ENCODE data around the gene THSD4.

The THSD4 gene

GRCh38 chr15:71506946-71507345 lies 391.7 kb downstream of the THSD4 start:
- Histone ChIP-seq H3K4me1 (ENCODE audit: control insufficient read depth, insufficient read depth, low read length, unreplicated experiment) (no peaks in the 10 kb centered on the region), H3K27ac (ENCODE audit: low read depth, low read length) (no peak overlapping the region), H3K4me3 (ENCODE audit: low read depth, low read length) (no peak overlapping the region), H3K27me3 (ENCODE audit: insufficient read depth, low read length) (no peaks in the 10 kb centered on the region), H3K79me2 (ENCODE audit: control insufficient read depth, insufficient read depth, low read length, unreplicated experiment) (no peaks in the 10 kb centered on the region), H2AFZ (ENCODE audit: low read length, unreplicated experiment) (no peak overlapping the region), H3K36me3 (ENCODE audit: insufficient read depth, low read length) (no peaks in the 10 kb centered on the region)

GRCh38 chr15:71508081-71508682 lies 392.9 kb downstream of the THSD4 start:
- no peak overlapping the region for H2AFZ ChIP-seq (ENCODE audit: low read length, unreplicated experiment)
- H3K27ac ChIP-seq (ENCODE audit: low read depth, low read length), result no peak overlapping the region

GRCh38 chr15:71509139-71509538 lies 393.9 kb downstream of the THSD4 start:
- Histone ChIP-seq H3K27ac (ENCODE audit: low read depth, low read length) (no peak overlapping the region), H3K79me2 (ENCODE audit: control insufficient read depth, insufficient read depth, low read length, unreplicated experiment) (no peaks in the 10 kb centered on the region), H3K36me3 (ENCODE audit: insufficient read depth, low read length) (no peaks in the 10 kb centered on the region), H3K4me3 (ENCODE audit: low read depth, low read length) (no peak overlapping the region), H3K27me3 (ENCODE audit: insufficient read depth, low read length) (no peaks in the 10 kb centered on the region), H2AFZ (ENCODE audit: low read length, unreplicated experiment) (no peak overlapping the region), H3K4me1 (ENCODE audit: control insufficient read depth, insufficient read depth, low read length, unreplicated experiment) (no peaks in the 10 kb centered on the region)

More at GRCh38 chr15:71508081-71508682, 392.9 kb downstream of the THSD4 start:
- no peaks in the 10 kb centered on the region for H3K36me3 ChIP-seq (ENCODE audit: insufficient read depth, low read length)
- H3K27me3 ChIP-seq (ENCODE audit: insufficient read depth, low read length), result no peaks in the 10 kb centered on the region
- no peak overlapping the region for H3K4me3 ChIP-seq (ENCODE audit: low read depth, low read length)
- no peaks in the 10 kb centered on the region for H3K79me2 ChIP-seq (ENCODE audit: control insufficient read depth, insufficient read depth, low read length, unreplicated experiment)
- no peaks in the 10 kb centered on the region for H3K4me1 ChIP-seq (ENCODE audit: control insufficient read depth, insufficient read depth, low read length, unreplicated experiment)

- Histone ChIP-seq H3K79me2 (ENCODE audit: control insufficient read depth, insufficient read depth, low read length, unreplicated experiment) (no peaks in the 10 kb centered on the region), H3K4me3 (ENCODE audit: low read depth, low read length) (no peak overlapping the region), H3K36me3 (ENCODE audit: insufficient read depth, low read length) (no peaks in the 10 kb centered on the region), H3K27ac (ENCODE audit: low read depth, low read length) (no peak overlapping the region), H3K27me3 (ENCODE audit: insufficient read depth, low read length) (no peaks in the 10 kb centered on the region), H3K4me1 (ENCODE audit: control insufficient read depth, insufficient read depth, low read length, unreplicated experiment) (no peaks in the 10 kb centered on the region), H2AFZ (ENCODE audit: low read length, unreplicated experiment) (no peak overlapping the region)
These were observed 395.5 kb downstream of the THSD4 start for GRCh38 chr15:71510763-71511162.

GRCh38 chr15:71511796-71512681 lies 396.8 kb downstream of the THSD4 start:
- Histone ChIP-seq H3K79me2 (ENCODE audit: control insufficient read depth, insufficient read depth, low read length, unreplicated experiment) (no peaks in the 10 kb centered on the region), H3K4me1 (ENCODE audit: control insufficient read depth, insufficient read depth, low read length, unreplicated experiment) (no peaks in the 10 kb centered on the region), H3K4me3 (ENCODE audit: low read depth, low read length) (no peak overlapping the region), H3K27ac (ENCODE audit: low read depth, low read length) (no peak overlapping the region), H3K36me3 (ENCODE audit: insufficient read depth, low read length) (no peaks in the 10 kb centered on the region), H2AFZ (ENCODE audit: low read length, unreplicated experiment) (no peak overlapping the region), H3K27me3 (ENCODE audit: insufficient read depth, low read length) (no peaks in the 10 kb centered on the region)

- no peaks in the 10 kb centered on the region for H3K79me2 ChIP-seq (ENCODE audit: control insufficient read depth, insufficient read depth, low read length, unreplicated experiment)
- H3K4me1 ChIP-seq (ENCODE audit: control insufficient read depth, insufficient read depth, low read length, unreplicated experiment), result no peaks in the 10 kb centered on the region
- no peak overlapping the region for H2AFZ ChIP-seq (ENCODE audit: low read length, unreplicated experiment)
- H3K27ac ChIP-seq (ENCODE audit: low read depth, low read length), result no peak overlapping the region
- no peak overlapping the region for H3K4me3 ChIP-seq (ENCODE audit: low read depth, low read length)
- no peaks in the 10 kb centered on the region for H3K36me3 ChIP-seq (ENCODE audit: insufficient read depth, low read length)
- H3K27me3 ChIP-seq (ENCODE audit: insufficient read depth, low read length), result no peaks in the 10 kb centered on the region
These were observed 397.4 kb downstream of the THSD4 start for GRCh38 chr15:71512682-71513006.

- H3K27me3 ChIP-seq (ENCODE audit: insufficient read depth, low read length), result no peaks in the 10 kb centered on the region
- no peak overlapping the region for H3K27ac ChIP-seq (ENCODE audit: low read depth, low read length)
- H3K4me3 ChIP-seq (ENCODE audit: low read depth, low read length), result no peak overlapping the region
- H3K36me3 ChIP-seq (ENCODE audit: insufficient read depth, low read length), result no peaks in the 10 kb centered on the region
- H2AFZ ChIP-seq (ENCODE audit: low read length, unreplicated experiment), result no peak overlapping the region
- no peaks in the 10 kb centered on the region for H3K79me2 ChIP-seq (ENCODE audit: control insufficient read depth, insufficient read depth, low read length, unreplicated experiment)
- H3K4me1 ChIP-seq (ENCODE audit: control insufficient read depth, insufficient read depth, low read length, unreplicated experiment), result no peaks in the 10 kb centered on the region
These were observed 400.3 kb downstream of the THSD4 start for GRCh38 chr15:71515375-71516186.

- no peaks in the 10 kb centered on the region for H3K4me1 ChIP-seq (ENCODE audit: control insufficient read depth, insufficient read depth, low read length, unreplicated experiment)
- no peaks in the 10 kb centered on the region for H3K79me2 ChIP-seq (ENCODE audit: control insufficient read depth, insufficient read depth, low read length, unreplicated experiment)
- H3K27ac ChIP-seq (ENCODE audit: low read depth, low read length), result no peak overlapping the region
- no peaks in the 10 kb centered on the region for H3K36me3 ChIP-seq (ENCODE audit: insufficient read depth, low read length)
- no peaks in the 10 kb centered on the region for H3K27me3 ChIP-seq (ENCODE audit: insufficient read depth, low read length)
- no peak overlapping the region for H3K4me3 ChIP-seq (ENCODE audit: low read depth, low read length)
- no peak overlapping the region for H2AFZ ChIP-seq (ENCODE audit: low read length, unreplicated experiment)
These were observed 402.5 kb downstream of the THSD4 start for GRCh38 chr15:71517751-71518150.

GRCh38 chr15:71518661-71519060 lies 403.4 kb downstream of the THSD4 start:
- H3K27me3 ChIP-seq (ENCODE audit: insufficient read depth, low read length), result no peaks in the 10 kb centered on the region
- no peaks in the 10 kb centered on the region for H3K79me2 ChIP-seq (ENCODE audit: control insufficient read depth, insufficient read depth, low read length, unreplicated experiment)
- no peaks in the 10 kb centered on the region for H3K36me3 ChIP-seq (ENCODE audit: insufficient read depth, low read length)
- no peak overlapping the region for H2AFZ ChIP-seq (ENCODE audit: low read length, unreplicated experiment)
- no peak overlapping the region for H3K4me3 ChIP-seq (ENCODE audit: low read depth, low read length)
- H3K4me1 ChIP-seq (ENCODE audit: control insufficient read depth, insufficient read depth, low read length, unreplicated experiment), result no peaks in the 10 kb centered on the region
- H3K27ac ChIP-seq (ENCODE audit: low read depth, low read length), result no peak overlapping the region

GRCh38 chr15:71526060-71526820 lies 411.0 kb downstream of the THSD4 start:
- H3K36me3 ChIP-seq (ENCODE audit: insufficient read depth, low read length), result no peaks in the 10 kb centered on the region
- H2AFZ ChIP-seq (ENCODE audit: low read length, unreplicated experiment), result no peak overlapping the region
- H3K27me3 ChIP-seq (ENCODE audit: insufficient read depth, low read length), result no peaks in the 10 kb centered on the region
- H3K4me1 ChIP-seq (ENCODE audit: control insufficient read depth, insufficient read depth, low read length, unreplicated experiment), result no peaks in the 10 kb centered on the region
- no peaks in the 10 kb centered on the region for H3K79me2 ChIP-seq (ENCODE audit: control insufficient read depth, insufficient read depth, low read length, unreplicated experiment)
- no peak overlapping the region for H3K4me3 ChIP-seq (ENCODE audit: low read depth, low read length)
- no peak overlapping the region for H3K27ac ChIP-seq (ENCODE audit: low read depth, low read length)

Measured in ACC112 (cell line).